ENCODE results near the gene B4GALT6. TPM values are rescaled to one million over a fixed set of nuclear protein-coding genes. Genes with fewer than 3 reads are reported as not detected.

Gene B4GALT6
- total RNA-seq, 1 donor from 2014 or later: 7.3 TPM

- no peak for DNase-seq (ENCODE audit: low spot score)
These were observed 23.6 kb downstream of the B4GALT6 start for GRCh38 chr18:31660763-31661162.

DNA sequence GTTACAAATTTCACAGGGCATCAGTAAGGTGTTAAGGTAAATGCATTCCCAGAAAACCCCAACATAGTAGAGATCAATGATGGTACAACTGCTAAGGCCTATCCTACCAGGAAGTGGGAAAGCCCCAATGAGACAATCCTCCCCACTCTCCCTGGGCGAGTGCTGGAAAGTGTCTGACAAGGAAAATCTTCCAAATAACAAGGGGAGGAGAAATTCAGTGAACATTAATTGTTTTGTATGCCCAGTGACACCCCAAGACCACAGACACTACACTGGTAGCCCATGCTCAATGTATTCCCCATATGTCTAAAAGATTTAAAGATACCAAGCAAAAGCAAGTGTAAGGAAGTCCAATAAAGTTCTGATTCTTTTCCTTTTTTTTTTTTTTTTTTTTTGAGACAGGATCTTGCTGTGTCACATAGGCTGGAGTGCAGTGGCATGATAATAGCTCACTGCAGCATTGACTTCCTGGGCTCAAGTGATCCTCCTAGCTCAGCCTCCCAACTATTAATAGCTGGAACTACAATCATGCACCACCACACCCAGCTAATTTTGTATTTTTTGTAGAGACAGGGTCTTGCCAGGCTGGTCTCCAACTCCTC, 24.7 kb downstream of the B4GALT6 start:
- no peak for DNase-seq (ENCODE audit: low spot score)

GRCh38 chr18:31658670-31659575, 25.5 kb downstream of the B4GALT6 start:
- DNase-seq (ENCODE audit: low spot score): no peak

DNA sequence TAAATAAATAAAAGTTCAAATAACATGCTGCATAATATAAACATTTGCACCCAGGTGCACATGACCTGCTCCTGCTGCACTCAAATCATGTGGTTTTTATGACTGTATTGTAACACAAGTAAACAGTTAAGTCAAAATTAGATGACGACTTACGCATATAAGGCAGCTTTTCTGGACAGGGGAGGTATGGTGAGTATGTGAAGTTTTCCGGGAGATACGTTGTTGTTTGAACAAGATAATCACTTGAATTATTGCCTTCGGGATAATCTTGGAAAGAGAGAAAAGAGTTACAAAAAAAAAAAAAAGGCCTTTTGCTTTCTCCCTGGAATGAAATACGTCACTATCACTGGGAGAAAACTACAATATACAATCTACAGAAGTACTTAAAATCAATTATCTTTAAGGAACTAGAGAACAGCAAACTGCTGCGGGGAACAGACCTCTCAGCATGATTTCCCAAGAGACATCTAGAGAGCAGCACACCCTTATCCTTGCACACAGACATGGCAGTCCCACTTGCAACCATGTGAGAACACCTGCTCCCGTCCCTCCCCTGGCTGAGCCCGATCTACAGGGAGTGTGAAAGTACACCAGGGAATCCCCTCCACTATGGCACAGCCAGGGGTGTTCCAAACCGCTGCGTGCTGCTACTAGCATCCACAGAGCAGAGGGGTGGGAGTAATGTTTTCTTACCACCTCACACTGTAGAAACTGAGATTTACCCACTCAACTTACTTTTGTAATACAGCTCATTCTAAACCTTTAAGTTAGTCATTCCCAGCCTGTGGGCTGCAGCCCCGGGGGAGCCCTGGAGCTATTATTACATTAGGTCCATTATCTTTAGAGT, 26.3 kb downstream of the B4GALT6 start:
- DNase-seq (ENCODE audit: low spot score): no peak

DNA sequence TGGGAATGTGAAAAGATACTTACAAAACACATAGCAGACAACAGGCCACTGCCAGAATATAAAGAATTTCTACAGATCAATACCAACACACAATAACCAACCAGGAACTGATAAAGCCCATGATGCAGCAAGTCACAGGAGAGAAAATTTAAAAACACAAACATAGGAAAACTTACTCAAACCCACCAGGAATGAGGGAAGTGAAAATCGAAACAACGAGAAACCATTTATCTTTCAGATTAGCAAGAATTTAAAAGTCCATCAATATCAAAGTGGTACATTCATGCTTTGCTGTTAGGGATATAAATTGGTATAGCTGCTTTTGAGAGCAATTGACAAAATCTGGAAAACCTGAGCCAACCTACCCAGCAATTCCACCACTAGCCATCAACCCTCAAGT, 27.6 kb downstream of the B4GALT6 start:
- no peak for DNase-seq (ENCODE audit: low spot score)

DNA sequence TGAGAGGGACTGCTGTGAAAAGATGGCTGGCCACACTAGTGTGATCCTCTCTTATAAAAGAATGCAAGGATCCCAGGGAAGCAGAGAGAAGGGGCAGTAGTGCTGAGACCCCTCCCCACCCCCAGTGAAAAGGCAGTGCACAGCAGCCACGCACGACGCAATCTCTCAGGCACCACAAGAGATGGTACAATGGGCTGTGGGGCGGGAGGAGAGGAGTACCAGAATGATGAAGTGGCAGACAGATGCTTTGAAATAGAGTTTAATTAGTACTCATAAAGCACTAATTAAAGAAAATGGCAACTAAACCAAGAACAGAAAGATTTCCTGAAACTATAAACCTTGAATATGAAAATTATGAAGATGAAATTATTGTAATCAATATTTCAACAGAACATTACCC, 29.0 kb downstream of the B4GALT6 start:
- no peak for DNase-seq (ENCODE audit: low spot score)

GRCh38 chr18:31652877-31653276, 31.5 kb downstream of the B4GALT6 start:
- DNase-seq (ENCODE audit: low spot score): no peak

DNA sequence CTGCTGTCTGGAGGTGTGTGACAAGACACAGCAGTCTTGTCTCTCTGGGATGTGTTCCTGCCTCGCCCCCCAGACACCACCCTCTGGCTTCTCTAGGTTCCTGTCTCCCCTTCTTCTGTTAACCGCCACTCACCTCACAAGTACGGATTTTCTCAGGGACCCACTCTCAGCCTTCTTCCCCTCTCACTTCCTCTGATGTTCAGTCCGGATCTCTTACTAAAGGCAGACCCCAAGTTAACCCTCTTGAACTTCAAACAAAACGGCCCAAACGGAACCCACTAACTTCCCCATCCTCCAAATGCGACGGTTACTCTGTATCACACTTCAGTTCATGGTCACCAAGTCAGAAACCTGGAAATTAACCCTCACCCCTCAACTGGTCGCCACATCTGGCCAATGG, 32.0 kb downstream of the B4GALT6 start:
- no peak for DNase-seq (ENCODE audit: low spot score)

DNA sequence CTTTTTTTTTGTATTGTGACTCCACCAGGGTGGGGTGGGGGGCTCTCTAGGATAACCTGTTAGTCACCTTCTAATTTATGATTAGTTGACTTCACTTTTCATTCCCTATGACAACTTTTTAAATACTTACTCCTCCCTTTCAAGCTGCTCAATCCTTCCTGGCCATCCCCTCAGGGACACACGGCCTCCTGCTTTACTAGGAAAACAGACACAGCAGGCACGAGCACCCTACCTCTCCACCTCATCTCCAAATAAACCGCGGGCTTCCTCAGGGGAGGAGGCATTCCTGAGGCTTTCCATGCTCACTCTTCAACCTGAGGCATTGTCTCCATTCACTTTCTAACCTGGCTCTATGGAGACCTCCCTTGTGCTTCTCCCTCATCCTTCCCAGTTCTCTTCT, 33.0 kb downstream of the B4GALT6 start:
- no peak for DNase-seq (ENCODE audit: low spot score)

DNA sequence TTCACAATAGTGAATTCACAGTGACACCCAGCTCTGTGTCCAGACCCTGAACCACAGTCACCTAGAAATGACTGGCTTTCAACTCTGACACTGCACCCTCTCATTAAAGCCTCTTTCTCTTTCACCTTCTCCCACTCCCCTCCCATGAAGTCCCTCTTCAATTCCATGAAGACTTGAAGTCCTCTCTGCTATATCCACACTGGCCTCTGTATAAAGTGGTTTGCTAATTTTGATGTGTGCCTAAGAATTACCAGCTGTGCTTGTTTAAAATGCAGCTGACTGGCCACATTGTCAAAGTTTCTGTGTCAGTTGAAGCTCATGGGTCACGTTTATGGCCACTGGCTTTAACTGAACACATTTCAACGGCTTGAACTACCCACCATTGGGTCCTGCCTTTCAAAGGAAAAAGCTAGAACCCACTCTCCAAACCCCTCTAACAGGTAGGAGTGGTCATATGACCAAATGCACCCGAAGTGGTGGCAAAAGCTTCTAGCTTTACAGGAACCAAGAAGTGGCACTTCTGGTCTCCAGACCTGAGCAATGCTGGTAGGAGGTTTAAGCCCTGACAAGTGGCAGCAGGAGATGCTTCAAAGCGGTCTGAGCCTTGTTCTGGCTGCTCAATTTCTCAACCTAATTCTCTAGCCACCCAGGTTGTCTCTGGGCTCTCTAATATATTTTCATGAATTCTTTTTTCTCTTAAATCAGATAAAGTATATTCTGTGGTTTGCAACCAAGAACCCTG, 34.2 kb downstream of the B4GALT6 start:
- DNase-seq (ENCODE audit: low spot score): no peak

GRCh38 chr18:31649449-31649848, 34.9 kb downstream of the B4GALT6 start:
- DNase-seq (ENCODE audit: low spot score): no peak

GRCh38 chr18:31648966-31649429, 35.4 kb downstream of the B4GALT6 start:
- no peak for DNase-seq (ENCODE audit: low spot score)

DNA sequence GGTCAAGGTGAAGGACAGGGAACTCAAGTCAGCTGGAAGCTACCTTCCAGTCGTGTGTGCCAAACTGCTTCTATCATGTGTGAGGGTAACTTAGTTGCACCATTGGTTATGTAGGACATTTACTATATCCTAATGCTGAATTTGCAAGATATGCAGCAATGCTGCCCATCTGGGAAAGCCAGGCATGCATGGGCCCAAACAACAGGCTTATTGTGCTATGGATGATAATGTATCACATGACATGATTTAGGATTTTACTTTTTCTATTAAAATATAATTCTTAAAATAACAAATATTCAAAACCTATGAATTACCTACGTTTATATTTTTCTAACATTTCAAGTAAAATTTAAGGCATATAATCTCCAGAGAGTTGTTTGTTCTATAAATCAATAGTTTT, 35.9 kb downstream of the B4GALT6 start:
- DNase-seq (ENCODE audit: low spot score): no peak

DNA sequence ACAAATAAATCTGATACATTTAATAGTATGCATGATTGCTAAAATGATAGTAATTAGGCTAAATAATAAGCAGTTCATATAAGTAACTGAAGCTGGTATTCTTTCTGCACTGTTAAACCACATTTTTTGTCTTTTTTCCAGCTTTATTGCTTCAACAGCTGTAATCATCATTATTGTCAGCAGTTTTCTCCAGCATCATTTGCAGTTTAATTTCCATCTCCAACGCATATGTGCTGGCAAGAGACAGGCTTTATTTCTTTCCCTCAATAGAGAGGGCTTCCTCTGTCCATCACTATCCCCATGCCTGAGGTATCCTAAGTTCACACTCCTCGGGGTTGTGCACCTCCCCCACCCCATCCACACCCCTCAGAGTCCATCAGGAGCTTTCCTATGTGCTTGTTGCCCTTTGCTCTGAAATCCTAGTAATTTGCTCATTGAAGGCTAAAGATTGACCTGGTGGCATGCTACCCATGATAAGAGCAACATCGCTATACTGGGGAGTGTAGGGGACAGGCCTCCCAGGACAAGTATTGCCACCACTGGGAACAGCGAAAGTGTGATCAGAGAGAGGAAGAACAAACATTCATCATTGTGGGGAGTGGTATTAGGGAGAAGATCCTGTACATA, 37.1 kb downstream of the B4GALT6 start:
- no peak for DNase-seq (ENCODE audit: low spot score)

DNA sequence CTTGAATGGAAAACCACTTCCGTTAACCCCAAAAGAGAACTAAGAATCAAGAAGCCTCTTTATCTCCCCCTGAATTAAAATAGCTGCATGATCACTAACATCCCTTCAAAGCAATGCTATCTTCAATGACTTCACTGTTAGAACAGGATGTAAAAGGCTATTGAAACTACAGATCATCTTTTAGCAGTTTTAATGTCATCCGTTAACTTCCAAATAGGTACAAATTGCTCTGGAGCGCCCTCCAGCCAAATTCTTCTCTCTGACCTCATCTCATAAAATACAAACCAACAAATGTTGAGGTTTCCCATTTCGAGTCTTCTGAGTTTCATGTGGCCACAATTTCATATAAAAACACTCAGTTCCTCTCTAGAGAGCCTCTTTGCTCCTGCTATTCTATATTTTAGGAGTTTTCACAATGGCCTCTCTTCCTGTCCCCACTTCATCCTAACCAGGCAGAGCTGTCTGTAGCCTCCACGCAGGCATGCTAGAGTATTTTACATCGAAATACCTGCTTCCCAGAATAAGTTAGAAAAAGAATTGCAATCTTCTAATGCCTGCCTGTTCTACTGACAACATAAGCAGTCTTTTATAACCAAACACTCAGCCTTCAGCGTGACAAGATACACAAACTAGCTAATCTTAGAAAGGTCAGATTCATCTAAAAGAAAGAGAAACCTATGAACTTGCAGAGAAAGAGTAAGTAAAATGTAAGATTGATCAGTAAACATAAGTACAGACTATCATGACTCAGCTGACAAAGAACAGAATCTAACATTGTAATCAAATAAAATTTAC, 37.9 kb downstream of the B4GALT6 start:
- DNase-seq (ENCODE audit: low spot score): no peak

DNA sequence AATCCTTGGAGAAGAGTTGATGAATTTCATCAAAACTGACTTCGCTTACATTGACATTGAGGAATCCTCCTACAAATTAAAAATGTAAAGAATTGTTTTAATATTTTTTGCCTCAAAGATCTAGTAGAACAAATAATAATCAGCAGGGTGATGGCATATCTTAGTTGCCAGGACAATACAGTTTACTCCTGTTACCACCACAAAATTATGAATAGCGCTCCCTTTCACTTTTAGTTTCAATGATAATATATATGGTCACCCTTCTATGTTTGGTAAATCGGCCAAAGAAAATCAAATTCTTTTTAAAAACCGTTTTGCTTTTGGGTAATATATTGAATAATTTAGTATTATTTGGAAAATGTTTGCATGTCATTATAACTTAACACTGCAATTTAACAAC, 39.0 kb downstream of the B4GALT6 start:
- DNase-seq (ENCODE audit: low spot score): no peak

- DNase-seq (ENCODE audit: low spot score): no peak
These were observed 41.4 kb downstream of the B4GALT6 start for GRCh38 chr18:31643003-31643402.

GRCh38 chr18:31637445-31637844, 46.9 kb downstream of the B4GALT6 start:
- no peak for DNase-seq (ENCODE audit: low spot score)

- no peak for DNase-seq (ENCODE audit: low spot score)
These were observed 48.0 kb downstream of the B4GALT6 start for GRCh38 chr18:31636387-31636786.

- no peak for DNase-seq (ENCODE audit: low spot score)
These were observed 50.1 kb downstream of the B4GALT6 start for GRCh38 chr18:31634331-31634713.
